Measurements from ENCODE around the gene GPR135.

GPR135 gene

DNA sequence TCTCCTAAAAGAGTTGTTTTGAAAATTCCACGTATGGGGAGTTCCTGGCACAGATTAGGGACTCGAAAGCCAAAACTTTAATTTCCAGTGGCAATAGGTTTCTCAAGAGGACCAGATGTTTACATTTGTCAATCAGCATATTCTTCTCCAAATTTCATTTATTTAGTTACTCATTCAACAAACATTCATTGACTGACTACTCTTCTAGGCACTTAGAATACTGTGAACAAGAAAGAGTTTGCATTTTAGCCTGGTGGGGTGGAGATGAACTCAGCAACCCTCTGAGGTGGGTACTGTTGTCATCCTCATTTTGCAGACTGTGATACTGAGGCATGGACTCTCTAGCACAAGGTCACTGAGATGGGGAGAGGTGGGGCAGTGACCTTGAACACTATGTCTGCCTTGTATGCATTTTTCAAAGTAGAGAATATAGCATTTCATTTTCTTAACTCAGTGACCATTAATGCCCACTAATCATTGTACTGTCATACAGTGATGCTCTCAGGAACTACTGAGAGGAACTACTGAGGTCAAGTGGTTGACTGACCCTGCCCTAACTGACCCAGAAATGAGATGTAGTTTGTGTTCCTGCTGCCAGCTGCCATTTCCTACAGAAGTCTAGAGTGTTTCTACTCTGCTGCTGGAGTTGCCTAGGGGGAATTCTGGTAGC lies 16.8 kb upstream of the GPR135 start:
- TF ChIP-seq, protein P1, sequence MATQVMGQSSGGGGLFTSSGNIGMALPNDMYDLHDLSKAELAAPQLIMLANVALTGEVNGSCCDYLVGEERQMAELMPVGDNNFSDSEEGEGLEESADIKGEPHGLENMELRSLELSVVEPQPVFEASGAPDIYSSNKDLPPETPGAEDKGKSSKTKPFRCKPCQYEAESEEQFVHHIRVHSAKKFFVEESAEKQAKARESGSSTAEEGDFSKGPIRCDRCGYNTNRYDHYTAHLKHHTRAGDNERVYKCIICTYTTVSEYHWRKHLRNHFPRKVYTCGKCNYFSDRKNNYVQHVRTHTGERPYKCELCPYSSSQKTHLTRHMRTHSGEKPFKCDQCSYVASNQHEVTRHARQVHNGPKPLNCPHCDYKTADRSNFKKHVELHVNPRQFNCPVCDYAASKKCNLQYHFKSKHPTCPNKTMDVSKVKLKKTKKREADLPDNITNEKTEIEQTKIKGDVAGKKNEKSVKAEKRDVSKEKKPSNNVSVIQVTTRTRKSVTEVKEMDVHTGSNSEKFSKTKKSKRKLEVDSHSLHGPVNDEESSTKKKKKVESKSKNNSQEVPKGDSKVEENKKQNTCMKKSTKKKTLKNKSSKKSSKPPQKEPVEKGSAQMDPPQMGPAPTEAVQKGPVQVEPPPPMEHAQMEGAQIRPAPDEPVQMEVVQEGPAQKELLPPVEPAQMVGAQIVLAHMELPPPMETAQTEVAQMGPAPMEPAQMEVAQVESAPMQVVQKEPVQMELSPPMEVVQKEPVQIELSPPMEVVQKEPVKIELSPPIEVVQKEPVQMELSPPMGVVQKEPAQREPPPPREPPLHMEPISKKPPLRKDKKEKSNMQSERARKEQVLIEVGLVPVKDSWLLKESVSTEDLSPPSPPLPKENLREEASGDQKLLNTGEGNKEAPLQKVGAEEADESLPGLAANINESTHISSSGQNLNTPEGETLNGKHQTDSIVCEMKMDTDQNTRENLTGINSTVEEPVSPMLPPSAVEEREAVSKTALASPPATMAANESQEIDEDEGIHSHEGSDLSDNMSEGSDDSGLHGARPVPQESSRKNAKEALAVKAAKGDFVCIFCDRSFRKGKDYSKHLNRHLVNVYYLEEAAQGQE (IDR thresholded peaks at IDR 0.05; ENCODE audit: low read depth), result no peak
- TF ChIP-seq NFIC (IDR thresholded peaks at IDR 0.05) (no peak), FOXM1 (IDR thresholded peaks at IDR 0.05; ENCODE audit: borderline replicate concordance, low read depth) (no peak), EP300 (IDR thresholded peaks at IDR 0.05; ENCODE audit: borderline replicate concordance) (no peak), CEBPB (IDR thresholded peaks at IDR 0.05) (no peak), TCF12 (IDR thresholded peaks at IDR 0.05; ENCODE audit: low read depth) (no peak), RAD21 (IDR thresholded peaks at IDR 0.05; ENCODE audit: low read depth) (no peak), TAF1 (IDR thresholded peaks at IDR 0.05; ENCODE audit: low read depth) (no peak), YY1 (IDR thresholded peaks at IDR 0.05; ENCODE audit: low read depth) (no peak), ZBTB7A (IDR thresholded peaks at IDR 0.05; ENCODE audit: low read depth) (no peak), EGR1 (IDR thresholded peaks at IDR 0.05) (no peak)
- TF ChIP-seq, protein P2, sequence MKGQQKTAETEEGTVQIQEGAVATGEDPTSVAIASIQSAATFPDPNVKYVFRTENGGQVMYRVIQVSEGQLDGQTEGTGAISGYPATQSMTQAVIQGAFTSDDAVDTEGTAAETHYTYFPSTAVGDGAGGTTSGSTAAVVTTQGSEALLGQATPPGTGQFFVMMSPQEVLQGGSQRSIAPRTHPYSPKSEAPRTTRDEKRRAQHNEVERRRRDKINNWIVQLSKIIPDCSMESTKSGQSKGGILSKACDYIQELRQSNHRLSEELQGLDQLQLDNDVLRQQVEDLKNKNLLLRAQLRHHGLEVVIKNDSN (IDR thresholded peaks at IDR 0.05), result no peak
- TF ChIP-seq, protein P3, sequence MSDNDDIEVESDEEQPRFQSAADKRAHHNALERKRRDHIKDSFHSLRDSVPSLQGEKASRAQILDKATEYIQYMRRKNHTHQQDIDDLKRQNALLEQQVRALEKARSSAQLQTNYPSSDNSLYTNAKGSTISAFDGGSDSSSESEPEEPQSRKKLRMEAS (IDR thresholded peaks at IDR 0.05), result no peak

DNA sequence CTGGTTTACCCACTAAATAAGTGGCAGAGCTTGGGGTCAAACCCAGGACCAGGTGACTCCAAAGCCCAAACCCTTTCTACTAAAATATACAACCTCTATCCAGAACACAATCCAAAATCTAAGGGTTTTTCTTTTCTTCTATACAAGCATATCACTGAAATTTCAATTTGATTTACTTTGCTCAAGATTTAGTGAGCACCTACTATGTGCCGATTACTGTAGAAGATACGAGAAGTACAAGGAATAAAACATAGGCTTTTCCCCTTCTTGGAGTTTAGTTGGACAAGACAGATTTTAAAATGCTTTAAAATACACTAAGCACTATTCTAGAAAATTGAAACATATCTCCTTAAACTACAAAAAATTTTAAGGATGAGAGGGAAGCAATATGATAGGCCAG lies 16.2 kb upstream of the GPR135 start:
- TF ChIP-seq, protein P2 (IDR thresholded peaks at IDR 0.05), result no peak
- no peak for TF ChIP-seq NFIC (IDR thresholded peaks at IDR 0.05)
- TF ChIP-seq CEBPB (IDR thresholded peaks at IDR 0.05), result no peak
- TF ChIP-seq FOXM1 (IDR thresholded peaks at IDR 0.05; ENCODE audit: borderline replicate concordance, low read depth), result no peak
- no peak for TF ChIP-seq CREB1 (IDR thresholded peaks at IDR 0.05; ENCODE audit: low read depth)
- no peak for TF ChIP-seq TAF1 (IDR thresholded peaks at IDR 0.05; ENCODE audit: low read depth)
- TF ChIP-seq EGR1 (IDR thresholded peaks at IDR 0.05), result no peak
- no peak for TF ChIP-seq TCF12 (IDR thresholded peaks at IDR 0.05; ENCODE audit: low read depth)
- no peak for TF ChIP-seq YY1 (IDR thresholded peaks at IDR 0.05; ENCODE audit: low read depth)

DNA sequence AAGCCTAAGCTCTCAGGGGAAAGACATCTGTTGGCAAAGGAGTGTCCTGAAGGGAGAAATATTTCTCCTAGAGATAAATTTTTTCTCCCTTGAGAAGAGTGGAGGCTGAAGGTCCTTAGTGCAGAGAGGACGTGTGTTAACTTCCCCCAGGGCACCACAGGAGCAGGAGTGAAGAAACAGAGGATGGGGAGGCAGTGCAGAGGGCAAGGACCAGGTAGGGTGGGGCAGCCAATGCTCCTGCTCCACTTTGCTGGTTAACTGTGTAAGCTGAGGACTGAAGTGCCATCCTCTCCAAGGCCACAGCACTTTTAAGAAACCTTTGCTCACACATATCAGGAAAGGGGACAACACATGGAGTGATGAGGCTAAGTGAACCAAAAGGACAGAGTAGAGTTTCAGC lies 15.0 kb upstream of the GPR135 start:
- no peak for TF ChIP-seq YY1 (IDR thresholded peaks at IDR 0.05; ENCODE audit: low read depth)
- no peak for TF ChIP-seq FOXM1 (IDR thresholded peaks at IDR 0.05; ENCODE audit: borderline replicate concordance, low read depth)
- TF ChIP-seq, protein P2 (IDR thresholded peaks at IDR 0.05), result no peak
- TF ChIP-seq CREB1 (IDR thresholded peaks at IDR 0.05; ENCODE audit: low read depth), result no peak

DNA sequence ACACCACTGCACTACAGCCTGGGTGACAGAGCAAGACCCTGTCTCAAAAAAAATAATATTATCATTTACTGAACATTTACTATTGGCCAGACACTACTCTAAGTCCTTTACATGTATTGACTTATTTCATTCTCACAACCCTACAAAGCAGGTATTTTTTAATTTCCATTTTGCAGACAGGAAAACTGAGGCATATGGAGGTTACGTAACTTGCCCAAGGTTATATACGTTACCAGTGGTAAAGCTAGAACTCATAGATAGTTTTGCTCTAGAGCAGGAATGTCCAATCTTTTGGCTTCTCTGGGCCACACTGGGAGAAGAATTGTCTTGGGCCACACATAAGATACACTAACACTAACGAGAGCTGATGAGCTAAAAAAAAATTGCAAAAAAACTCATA lies 13.4 kb upstream of the GPR135 start:
- TF ChIP-seq FOXM1 (IDR thresholded peaks at IDR 0.05; ENCODE audit: borderline replicate concordance, low read depth) (no peak), CREB1 (IDR thresholded peaks at IDR 0.05; ENCODE audit: low read depth) (no peak), EGR1 (IDR thresholded peaks at IDR 0.05) (no peak), NFIC (IDR thresholded peaks at IDR 0.05) (no peak), RAD21 (IDR thresholded peaks at IDR 0.05; ENCODE audit: low read depth) (no peak), TCF12 (IDR thresholded peaks at IDR 0.05; ENCODE audit: low read depth) (no peak), CEBPB (IDR thresholded peaks at IDR 0.05) (no peak), ZBTB7A (IDR thresholded peaks at IDR 0.05; ENCODE audit: low read depth) (no peak), EP300 (IDR thresholded peaks at IDR 0.05; ENCODE audit: borderline replicate concordance) (no peak), TAF1 (IDR thresholded peaks at IDR 0.05; ENCODE audit: low read depth) (no peak), TEAD4 (IDR thresholded peaks at IDR 0.05) (no peak), YY1 (IDR thresholded peaks at IDR 0.05; ENCODE audit: low read depth) (no peak)
- TF ChIP-seq, protein P1 (IDR thresholded peaks at IDR 0.05; ENCODE audit: low read depth), result no peak
- TF ChIP-seq, protein P3 (IDR thresholded peaks at IDR 0.05), result no peak
- TF ChIP-seq, protein P2 (IDR thresholded peaks at IDR 0.05), result no peak

DNA sequence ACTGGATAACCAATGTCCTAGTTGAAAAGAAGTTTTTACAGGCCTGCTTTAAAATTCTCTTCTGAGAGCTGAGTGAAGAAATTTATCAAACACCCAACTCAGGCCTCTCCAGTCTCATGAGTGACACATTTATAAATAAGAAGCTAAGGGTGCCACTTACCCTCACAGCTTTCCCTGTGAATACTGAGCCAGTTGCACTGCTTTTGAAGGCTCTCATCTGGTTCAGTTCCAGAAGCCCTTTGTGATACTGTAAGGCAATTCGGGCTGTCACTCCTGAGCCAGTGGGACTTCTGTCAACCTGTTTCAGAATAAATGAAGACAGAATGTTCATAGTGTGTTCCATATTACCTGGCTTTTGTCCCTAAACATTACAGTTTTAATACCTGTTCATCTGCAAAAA lies 10.5 kb upstream of the GPR135 start:
- TF ChIP-seq ZBTB7A (IDR thresholded peaks at IDR 0.05; ENCODE audit: low read depth) (no peak), TAF1 (IDR thresholded peaks at IDR 0.05; ENCODE audit: low read depth) (no peak)
